H9 (cell line): ENCODE measurements around the gene ZNF69. TPM values are rescaled to one million over a fixed set of nuclear protein-coding genes. Genes with fewer than 3 reads are reported as not detected.

Experiments
- DNase-seq: peaks from one replicate; pipeline ENCODE4 v3.0.0-alpha.2; 2017
- H2AFZ ChIP-seq: one replicate; pipeline ENCODE4 v1.6.1; 2013; ENCODE audit warnings: mild to moderate bottlenecking, low read length, control low read depth, moderate library complexity
- H2AK5ac ChIP-seq: 2 replicates; pipeline ENCODE4 v1.6.1; 2013; ENCODE audit warnings: low read length, control low read depth, mixed read lengths; ENCODE audit not compliant: insufficient read length
- H2BK120ac ChIP-seq: one replicate; pipeline ENCODE4 v1.6.1; 2013; ENCODE audit warnings: low read depth, mild to moderate bottlenecking, low read length, control low read depth, inconsistent platforms; ENCODE audit not compliant: poor library complexity, severe bottlenecking
- H2BK12ac ChIP-seq: 2 replicates; pipeline ENCODE4 v1.6.1; 2013; ENCODE audit warnings: low read length, control low read depth, mixed read lengths, low read depth; ENCODE audit not compliant: insufficient read length
- H2BK15ac ChIP-seq: 2 replicates; pipeline ENCODE4 v1.6.1; 2013; ENCODE audit warnings: low read depth, low read length, control low read depth
- H2BK20ac ChIP-seq: one replicate; pipeline ENCODE4 v1.6.1; 2013; ENCODE audit warnings: low read depth, mild to moderate bottlenecking, low read length, control low read depth, inconsistent platforms; ENCODE audit not compliant: poor library complexity, severe bottlenecking
- H2BK5ac ChIP-seq: 2 replicates; pipeline ENCODE4 v1.6.1; 2013; ENCODE audit warnings: low read length, control low read depth, mixed read lengths; ENCODE audit not compliant: insufficient read length
- H3K14ac ChIP-seq: 2 replicates; pipeline ENCODE4 v1.6.1; 2013; ENCODE audit warnings: low read length, control low read depth; ENCODE audit not compliant: insufficient read depth
- H3K18ac ChIP-seq: 2 replicates; pipeline ENCODE4 v1.6.1; 2013; ENCODE audit warnings: low read depth, mild to moderate bottlenecking, mixed read lengths, low read length, control low read depth; ENCODE audit not compliant: insufficient read length
- H3K23ac ChIP-seq: 2 replicates; pipeline ENCODE4 v1.6.1; 2013; ENCODE audit warnings: low read length, control low read depth, mixed read lengths, low read depth; ENCODE audit not compliant: insufficient read length
- H3K23me2 ChIP-seq: 2 replicates; pipeline ENCODE4 v1.6.1; 2013; ENCODE audit warnings: low read depth, mild to moderate bottlenecking, mixed read lengths, low read length, control low read depth; ENCODE audit not compliant: insufficient read length, poor library complexity, severe bottlenecking
- H3K27ac ChIP-seq: 2 replicates; pipeline ENCODE4 v1.5.1; 2013; ENCODE audit warnings: low read length, control low read depth, mixed read lengths, low read depth; ENCODE audit not compliant: insufficient read length
- H3K27me3 ChIP-seq: 2 replicates; pipeline ENCODE4 v1.6.1; 2013; ENCODE audit warnings: low read length, control low read depth, inconsistent platforms; ENCODE audit not compliant: insufficient read depth
- H3K4ac ChIP-seq: 2 replicates; pipeline ENCODE4 v1.6.1; 2013; ENCODE audit warnings: low read depth, mild to moderate bottlenecking, control low read depth, inconsistent platforms, low read length, moderate library complexity
- H3K4me1 ChIP-seq: 2 replicates; pipeline ENCODE4 v1.6.1; 2013; ENCODE audit warnings: low read length, control low read depth, inconsistent platforms; ENCODE audit not compliant: insufficient read depth
- H3K4me2 ChIP-seq: 2 replicates; pipeline ENCODE4 v1.6.1; 2013; ENCODE audit warnings: low read length, control low read depth, mixed read lengths; ENCODE audit not compliant: insufficient read length, insufficient read depth
- H3K56ac ChIP-seq: 2 replicates; pipeline ENCODE4 v1.6.1; 2013; ENCODE audit warnings: low read depth, mild to moderate bottlenecking, mixed read lengths, low read length, control low read depth; ENCODE audit not compliant: insufficient read length
- H3K79me1 ChIP-seq: 2 replicates; pipeline ENCODE4 v1.6.1; 2013; ENCODE audit warnings: low read depth, mild to moderate bottlenecking, moderate library complexity, low read length, control low read depth, inconsistent platforms; ENCODE audit not compliant: insufficient read depth, poor library complexity, severe bottlenecking
- H3K79me2 ChIP-seq: 2 replicates; pipeline ENCODE4 v1.6.1; 2013; ENCODE audit warnings: low read length, control low read depth, inconsistent platforms; ENCODE audit not compliant: insufficient read depth
- H3K9ac ChIP-seq: 2 replicates; pipeline ENCODE4 v1.6.1; 2013; ENCODE audit warnings: low read length, control low read depth, mixed read lengths; ENCODE audit not compliant: insufficient read length; ENCODE audit errors: extremely low read depth
- H3K9me3 ChIP-seq: one replicate; pipeline ENCODE4 v1.6.1; 2013; ENCODE audit warnings: low read depth, low read length, inconsistent platforms; ENCODE audit not compliant: control insufficient read depth
- H3T11ph ChIP-seq: one replicate; pipeline ENCODE4 v1.6.1; 2013; ENCODE audit warnings: mild to moderate bottlenecking, low read length, control low read depth, inconsistent platforms
- H4K20me1 ChIP-seq: one replicate; pipeline ENCODE4 v1.6.1; 2013; ENCODE audit not compliant: control insufficient read depth, insufficient read length, insufficient read depth
- H4K5ac ChIP-seq: 2 replicates; pipeline ENCODE4 v1.6.1; 2013; ENCODE audit warnings: low read depth, mild to moderate bottlenecking, mixed read lengths, low read length, control low read depth; ENCODE audit not compliant: insufficient read length
- H4K8ac ChIP-seq: replicated peaks from 2 replicates; pipeline ENCODE4 v1.6.1; 2013; ENCODE audit warnings: low read length, control low read depth, mixed read lengths, low read depth; ENCODE audit not compliant: insufficient read length
- H4K91ac ChIP-seq: 2 replicates; pipeline ENCODE4 v1.6.1; 2013; ENCODE audit warnings: low read depth, mild to moderate bottlenecking, moderate library complexity, mixed read lengths, low read length, control low read depth; ENCODE audit not compliant: insufficient read length
- H3K27ac Mint-ChIP-seq, 3 experiments: 2 replicates in 2 of 3; 3 replicates in 1 of 3; pipeline ENCODE4 v1.8.0; 2020 to 2021; ENCODE audit warnings: mixed read lengths in 3 of 3, mild to moderate bottlenecking in 1 of 3, moderate library complexity in 1 of 3
- H3K27me3 Mint-ChIP-seq: 2 replicates; pipeline ENCODE4 v1.8.0; 2021; ENCODE audit warnings: low read depth, mild to moderate bottlenecking, moderate library complexity, mixed read lengths
- H3K36me3 Mint-ChIP-seq, 3 experiments: 2 replicates in 2 of 3; 3 replicates in 1 of 3; pipeline ENCODE4 v1.8.0; 2020 to 2021; ENCODE audit warnings: low read depth in 3 of 3, mixed read lengths in 3 of 3; ENCODE audit not compliant: insufficient read depth in 1 of 3
- H3K4me1 Mint-ChIP-seq, 2 experiments: 2 replicates each; pipeline ENCODE4 v1.8.0; 2020; ENCODE audit warnings: mixed read lengths in 2 of 2
- H3K4me3 Mint-ChIP-seq, 2 experiments: 2 replicates in 1 of 2; 3 replicates in 1 of 2; pipeline ENCODE4 v1.8.0; 2020 to 2021; ENCODE audit warnings: mild to moderate bottlenecking in 2 of 2, mixed read lengths in 2 of 2, moderate library complexity in 1 of 2
- H3K9me3 Mint-ChIP-seq, 2 experiments: 2 replicates in 1 of 2; 3 replicates in 1 of 2; pipeline ENCODE4 v1.8.0; 2020; ENCODE audit warnings: mild to moderate bottlenecking in 2 of 2, mixed read lengths in 2 of 2, moderate library complexity in 1 of 2
- WGBS: extraction: QIAGEN DNeasy Blood & Tissue Kit; methylation state at CpG from one replicate; pipeline ENCODE4 v1.1.7; 2013; ENCODE audit warnings: missing lambda C conversion rate, low lambda C conversion rate, mixed read lengths; ENCODE audit not compliant: insufficient read length; ENCODE audit errors: extremely low coverage; 5-methylcytosine and 5-hydroxymethylcytosine counted together
- total RNA-seq: library from RNA; stranded (reverse); gene quantifications from 2 replicates; pipeline ENCODE4 v1.2.1, GENCODE V29; 2021
- TF ChIP-seq, protein P1 (sequence below): fragments of 200-600 bp; sonication (generic); conservative IDR thresholded peaks from 3 replicates; pipeline ENCODE4 v1.8.0; 2021; ENCODE audit warnings: antibody characterized with exemption, mild to moderate bottlenecking

ZNF69 gene
- total RNA-seq, 1 experiment from 2014 or later = 27.3 TPM

GRCh38 chr19:11931051-11931450, 43.5 kb downstream of the ZNF69 start:
- no peaks in the 10 kb centered on the region for H3K9me3 ChIP-seq
- no peak overlapping the region for H2BK20ac ChIP-seq
- H3T11ph ChIP-seq = no peak overlapping the region
- H2BK5ac ChIP-seq = no peak overlapping the region
- H3K18ac ChIP-seq = no peak overlapping the region
- H2AFZ ChIP-seq = no peak overlapping the region
- TF ChIP-seq, protein P1, sequence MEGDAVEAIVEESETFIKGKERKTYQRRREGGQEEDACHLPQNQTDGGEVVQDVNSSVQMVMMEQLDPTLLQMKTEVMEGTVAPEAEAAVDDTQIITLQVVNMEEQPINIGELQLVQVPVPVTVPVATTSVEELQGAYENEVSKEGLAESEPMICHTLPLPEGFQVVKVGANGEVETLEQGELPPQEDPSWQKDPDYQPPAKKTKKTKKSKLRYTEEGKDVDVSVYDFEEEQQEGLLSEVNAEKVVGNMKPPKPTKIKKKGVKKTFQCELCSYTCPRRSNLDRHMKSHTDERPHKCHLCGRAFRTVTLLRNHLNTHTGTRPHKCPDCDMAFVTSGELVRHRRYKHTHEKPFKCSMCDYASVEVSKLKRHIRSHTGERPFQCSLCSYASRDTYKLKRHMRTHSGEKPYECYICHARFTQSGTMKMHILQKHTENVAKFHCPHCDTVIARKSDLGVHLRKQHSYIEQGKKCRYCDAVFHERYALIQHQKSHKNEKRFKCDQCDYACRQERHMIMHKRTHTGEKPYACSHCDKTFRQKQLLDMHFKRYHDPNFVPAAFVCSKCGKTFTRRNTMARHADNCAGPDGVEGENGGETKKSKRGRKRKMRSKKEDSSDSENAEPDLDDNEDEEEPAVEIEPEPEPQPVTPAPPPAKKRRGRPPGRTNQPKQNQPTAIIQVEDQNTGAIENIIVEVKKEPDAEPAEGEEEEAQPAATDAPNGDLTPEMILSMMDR = no peak
- peaks cover 2% of the 10 kb centered on the region; the same call in 1 of the 2 replicates for H3K79me2 ChIP-seq
- Mint-ChIP-seq H3K27me3 (no peaks in the 10 kb centered on the region), H3K27ac (no peak overlapping the region), H3K4me1 (peaks cover 1% of the 10 kb centered on the region in 2 experiments), H3K9me3 (peaks cover 22 to 73% of the 10 kb centered on the region in 2 experiments), H3K4me3 (no peak overlapping the region), H3K36me3 (peaks cover 25 to 75% (median 70%) of the 10 kb centered on the region in 3 experiments)
- H3K23me2 ChIP-seq = peaks cover under 1% of the 10 kb centered on the region
- no peaks in the 10 kb centered on the region for H4K20me1 ChIP-seq
- H3K9ac ChIP-seq = no peak overlapping the region
- H4K5ac ChIP-seq = no peak overlapping the region
- H2BK12ac ChIP-seq = no peak overlapping the region
- DNase-seq = no peak
- H3K27ac ChIP-seq = no peak overlapping the region
- H3K4me1 ChIP-seq = no peaks in the 10 kb centered on the region; the same call in 1 of the 2 replicates
- no peak overlapping the region for H3K14ac ChIP-seq
- no peak overlapping the region for H3K56ac ChIP-seq
- H4K8ac ChIP-seq = no peak overlapping the region
- no peaks in the 10 kb centered on the region for H3K27me3 ChIP-seq
- no peak overlapping the region for H3K23ac ChIP-seq
- no CpG with 5 or more reads among the region's 3 CpGs for WGBS
- H2BK120ac ChIP-seq = no peak overlapping the region
- no peak overlapping the region for H2BK15ac ChIP-seq
- no peak overlapping the region for H2AK5ac ChIP-seq
- peaks cover 8% of the 10 kb centered on the region for H3K79me1 ChIP-seq
- H3K4me2 ChIP-seq = no peak overlapping the region
- H4K91ac ChIP-seq = no peak overlapping the region
- no peak overlapping the region for H3K4ac ChIP-seq
